Measurements from ENCODE around the gene C19orf85.
A peak's percentile ranks its signal among the peaks of the same experiment; 100 is the strongest.
"Not testable (repeated sequence)": the region's sequence is repeated elsewhere in the genome, so short reads cannot be mapped to it uniquely, and the experiment has no call there.

Gene C19orf85

DNA sequence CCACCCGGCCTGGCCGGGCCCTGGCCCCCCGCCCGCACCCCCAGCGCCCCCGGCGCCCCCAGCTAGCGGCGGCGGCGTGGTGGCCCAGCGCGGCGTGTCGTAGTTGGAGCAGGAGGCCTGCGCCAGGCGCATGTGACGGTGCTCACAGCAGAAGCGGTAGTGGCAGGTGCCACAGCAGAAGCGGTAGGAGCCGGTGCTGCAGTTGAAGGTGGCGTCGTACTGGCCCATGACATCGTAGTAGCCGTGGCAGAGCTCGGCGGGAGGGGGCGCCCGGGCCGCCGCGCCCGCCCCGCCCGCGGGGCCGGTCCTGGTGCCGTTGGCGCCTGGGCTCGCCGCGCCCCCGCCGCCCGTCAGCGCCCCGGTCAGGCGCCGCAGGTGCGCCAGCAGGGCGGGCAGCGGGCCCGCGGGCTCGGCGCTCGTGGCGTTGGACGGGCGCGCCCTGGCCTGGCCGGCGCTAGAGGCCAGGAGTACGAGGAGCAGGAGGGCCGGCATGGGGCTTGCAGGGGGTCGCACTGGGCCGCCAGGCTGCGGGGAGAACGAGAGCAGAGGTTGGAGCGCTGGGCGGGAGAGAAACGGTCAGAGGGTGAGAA lies 22.1 kb downstream of the C19orf85 start:
- no peak for FAIRE-seq
- no peak for DNase-seq (ENCODE audit: low spot score)

- DNase-seq (ENCODE audit: low spot score) (no peak), FAIRE-seq (no peak)
These were observed 22.7 kb downstream of the C19orf85 start for GRCh38 chr19:55441692-55442321.

- no peak for DNase-seq (ENCODE audit: low spot score)
- FAIRE-seq, result no peak
These were observed 23.2 kb downstream of the C19orf85 start for GRCh38 chr19:55441319-55441691.

GRCh38 chr19:55440411-55441105 lies 24.0 kb downstream of the C19orf85 start:
- FAIRE-seq, result no peak
- DNase-seq (ENCODE audit: low spot score), result no peak

- no peak for FAIRE-seq
- no peak for DNase-seq (ENCODE audit: low spot score)
These were observed 25.5 kb downstream of the C19orf85 start for GRCh38 chr19:55439052-55439451.

GRCh38 chr19:55437410-55437809 lies 27.1 kb downstream of the C19orf85 start:
- peak; percentile 15 for DNase-seq (ENCODE audit: low spot score)
- no peak for FAIRE-seq

- no peak for FAIRE-seq
These were observed 27.7 kb downstream of the C19orf85 start for GRCh38 chr19:55436847-55437246.

DNA sequence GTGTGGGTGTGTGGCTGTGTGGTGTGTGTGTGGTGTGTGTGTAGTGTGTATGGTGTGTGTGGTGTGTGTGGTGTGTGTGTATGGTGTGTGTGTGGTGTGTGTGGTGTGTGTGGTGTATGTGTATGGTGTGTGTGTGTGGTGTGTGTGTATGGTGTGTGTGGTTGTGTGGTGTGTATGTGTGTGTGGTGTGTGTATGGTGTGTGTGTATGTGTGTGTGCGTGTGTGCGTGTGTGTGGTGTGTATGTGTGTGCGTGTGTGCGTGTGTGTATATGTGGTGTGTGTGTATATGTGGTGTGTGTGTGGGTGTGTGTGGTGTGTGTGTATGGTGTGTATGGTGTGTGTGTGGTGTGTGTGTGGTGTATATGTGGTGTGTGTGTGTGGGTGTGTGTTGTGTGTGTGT lies 29.5 kb downstream of the C19orf85 start:
- no peak for DNase-seq (ENCODE audit: low spot score)
- no peak for FAIRE-seq

More at GRCh38 chr19:55436847-55437246, 27.7 kb downstream of the C19orf85 start:
- DNase-seq (ENCODE audit: low spot score), result no peak

DNA sequence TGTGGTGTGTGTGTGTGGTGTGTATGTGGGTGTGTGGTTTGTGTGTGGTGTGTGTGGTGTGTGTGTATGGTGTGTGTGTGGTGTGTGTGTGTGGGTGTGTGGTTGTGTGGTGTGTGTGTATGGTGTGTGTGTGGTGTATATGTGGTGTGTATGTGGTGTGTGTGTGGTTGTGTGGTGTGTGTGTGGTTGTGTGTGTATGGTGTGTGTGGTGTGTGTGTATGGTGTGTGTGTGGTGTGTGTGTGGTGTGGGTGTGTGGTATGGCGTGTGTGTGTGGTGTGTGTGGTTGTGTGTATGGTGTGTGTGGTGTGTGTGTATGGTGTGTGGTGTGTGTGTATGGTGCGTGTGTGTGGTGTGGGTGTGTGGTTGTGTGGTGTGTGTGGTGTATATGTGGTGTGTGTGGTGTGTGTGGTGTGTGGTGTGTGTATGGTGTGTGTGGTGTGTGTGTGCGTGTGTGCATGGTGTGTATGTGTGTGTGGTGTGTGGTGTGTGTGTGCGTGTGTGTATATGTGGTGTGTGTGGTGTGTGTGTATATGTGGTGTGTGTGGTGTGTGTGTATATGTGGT lies 30.1 kb downstream of the C19orf85 start:
- no peak for FAIRE-seq

DNA sequence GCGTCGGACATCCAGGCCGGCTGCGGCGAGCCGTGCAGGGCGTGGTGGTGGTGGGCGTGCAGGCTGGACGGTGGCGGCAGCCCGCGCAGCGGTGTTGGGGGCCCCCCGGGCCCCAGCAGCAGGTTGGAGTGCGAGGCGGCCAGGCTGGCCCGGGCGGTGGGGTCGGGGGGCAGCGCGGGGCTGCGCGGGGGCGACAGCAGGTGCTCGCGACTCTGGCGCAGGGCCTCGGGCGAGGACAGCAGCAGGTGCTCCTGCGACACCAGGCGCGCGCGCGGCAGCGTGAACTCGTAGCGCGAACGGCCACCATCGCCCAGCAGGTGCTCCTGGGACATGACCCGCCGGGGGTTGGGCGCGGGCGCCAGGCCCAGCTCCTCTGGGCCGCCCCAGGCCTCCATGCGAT lies 31.3 kb downstream of the C19orf85 start:
- FAIRE-seq, result no peak

More for the DNA sequence above, 30.1 kb downstream of the C19orf85 start:
- no peak for DNase-seq (ENCODE audit: low spot score)

DNA sequence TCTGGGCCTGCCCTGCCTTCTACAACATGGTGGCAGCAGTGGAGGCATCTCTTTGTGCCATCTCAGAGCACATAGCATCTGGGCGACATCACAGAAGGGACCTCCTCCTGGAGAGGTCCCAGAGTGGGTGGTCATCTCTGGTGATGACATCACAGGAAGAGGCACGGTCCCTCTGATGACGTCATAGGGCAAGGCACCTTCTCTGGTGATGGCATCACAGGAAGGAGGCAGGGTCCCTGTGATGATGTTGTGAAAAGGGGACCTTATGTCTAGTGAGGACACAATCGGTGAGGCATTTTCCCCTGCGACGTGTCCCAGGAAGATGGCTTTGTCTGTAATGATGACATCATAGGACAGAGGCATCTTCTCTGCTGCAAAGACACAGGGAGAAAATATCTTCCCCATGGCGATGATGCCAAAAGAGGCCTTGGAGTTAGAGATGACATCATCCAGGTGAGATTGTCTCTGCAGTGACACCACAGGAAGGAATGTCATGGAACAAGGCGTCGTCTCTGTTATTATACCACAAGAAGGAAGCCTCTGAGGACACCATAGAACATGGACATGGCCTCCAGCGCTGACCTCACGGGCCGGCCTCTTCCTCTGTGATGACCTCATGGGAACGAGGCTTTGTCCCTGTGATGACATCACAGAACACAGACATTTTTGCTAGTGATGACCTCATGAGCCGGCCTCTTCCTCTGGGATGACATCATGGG lies 32.2 kb downstream of the C19orf85 start:
- DNase-seq (ENCODE audit: low spot score) (no peak), FAIRE-seq (no peak)

More for the DNA sequence above, 31.3 kb downstream of the C19orf85 start:
- no peak for DNase-seq (ENCODE audit: low spot score)

GRCh38 chr19:55431183-55431582 lies 33.4 kb downstream of the C19orf85 start:
- no peak for FAIRE-seq

DNA sequence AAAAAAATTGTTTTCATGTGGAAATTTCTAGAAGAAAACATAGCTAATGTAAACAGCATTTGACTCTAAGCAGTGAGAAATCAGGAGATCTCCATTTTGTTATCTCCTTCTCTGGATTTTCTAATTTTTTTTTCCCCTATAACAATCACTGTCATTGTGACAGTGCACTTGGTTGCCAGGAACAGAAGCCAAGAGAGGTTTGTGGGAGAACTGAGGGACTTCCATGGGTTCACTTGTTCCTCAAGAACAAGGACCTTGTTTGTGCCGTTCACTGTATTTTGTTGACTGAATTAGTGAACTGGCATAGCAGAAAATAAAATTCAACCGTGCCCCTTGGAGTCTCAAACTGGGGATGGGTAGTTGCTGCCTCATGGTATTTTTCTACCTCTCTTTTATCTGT lies 38.5 kb downstream of the C19orf85 start:
- DNase-seq (ENCODE audit: low spot score) (no peak), FAIRE-seq (no peak)

More at GRCh38 chr19:55431183-55431582, 33.4 kb downstream of the C19orf85 start:
- no peak for DNase-seq (ENCODE audit: low spot score)

GRCh38 chr19:55424518-55424917 lies 40.0 kb downstream of the C19orf85 start:
- FAIRE-seq (no peak), DNase-seq (ENCODE audit: low spot score) (no peak)

DNA sequence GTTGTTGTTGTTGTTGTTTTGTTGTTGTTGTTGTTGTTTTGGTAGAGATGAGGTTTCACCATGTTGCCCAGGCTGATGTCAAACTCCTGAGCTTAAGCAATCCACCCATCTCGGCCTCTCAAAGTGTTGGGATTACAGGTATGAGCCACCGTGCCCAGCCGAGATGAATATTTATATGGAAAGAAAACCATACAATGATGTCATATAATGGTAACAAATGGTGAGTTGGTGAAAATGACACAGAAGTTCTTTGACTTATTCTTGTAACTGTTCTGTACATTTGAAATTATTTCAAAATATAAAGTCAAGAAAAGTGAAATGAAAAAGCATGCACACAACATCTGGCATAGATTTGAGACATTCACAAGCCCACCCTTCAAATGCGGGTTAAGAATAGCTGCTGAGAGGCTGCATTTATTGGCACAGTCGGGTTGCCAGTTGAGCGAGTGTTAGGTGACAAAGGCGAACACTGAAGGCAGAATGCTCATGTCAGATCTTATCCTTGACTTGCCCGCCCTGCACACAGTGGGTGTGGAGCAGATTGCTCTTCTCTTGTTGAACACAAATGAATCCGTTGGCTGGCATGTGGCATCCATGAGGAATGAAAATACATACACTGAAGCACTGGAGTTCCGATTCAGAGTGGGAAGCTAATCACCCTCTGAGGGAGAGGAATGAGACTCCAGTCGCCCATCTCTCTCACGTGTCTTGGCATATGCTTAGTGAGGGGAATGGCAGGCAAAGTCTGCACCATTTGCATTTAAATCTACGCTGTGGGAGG lies 41.1 kb downstream of the C19orf85 start:
- FAIRE-seq (no peak), DNase-seq (ENCODE audit: low spot score) (no peak)

DNA sequence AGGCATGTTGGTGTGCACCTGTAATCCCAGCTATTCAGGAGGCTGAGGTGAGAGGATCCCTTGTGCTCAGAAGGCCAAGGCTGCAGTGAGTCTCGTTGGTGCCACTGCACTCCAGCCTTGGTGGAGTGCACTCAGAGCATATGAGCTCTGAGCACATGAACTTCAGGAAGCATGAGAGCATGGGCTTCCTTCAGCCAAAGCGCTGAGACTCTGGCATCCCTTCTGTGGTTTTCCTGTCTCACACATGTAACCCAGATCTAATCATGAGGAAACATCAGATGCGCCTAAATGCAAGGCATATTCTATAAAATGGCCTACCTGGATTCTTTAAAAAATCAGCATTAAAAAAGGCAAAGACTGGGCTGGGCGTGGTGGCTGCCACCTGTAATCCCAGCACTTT lies 43.3 kb downstream of the C19orf85 start:
- not testable (repeated sequence) for FAIRE-seq; DNase-seq (ENCODE audit: low spot score)

DNA sequence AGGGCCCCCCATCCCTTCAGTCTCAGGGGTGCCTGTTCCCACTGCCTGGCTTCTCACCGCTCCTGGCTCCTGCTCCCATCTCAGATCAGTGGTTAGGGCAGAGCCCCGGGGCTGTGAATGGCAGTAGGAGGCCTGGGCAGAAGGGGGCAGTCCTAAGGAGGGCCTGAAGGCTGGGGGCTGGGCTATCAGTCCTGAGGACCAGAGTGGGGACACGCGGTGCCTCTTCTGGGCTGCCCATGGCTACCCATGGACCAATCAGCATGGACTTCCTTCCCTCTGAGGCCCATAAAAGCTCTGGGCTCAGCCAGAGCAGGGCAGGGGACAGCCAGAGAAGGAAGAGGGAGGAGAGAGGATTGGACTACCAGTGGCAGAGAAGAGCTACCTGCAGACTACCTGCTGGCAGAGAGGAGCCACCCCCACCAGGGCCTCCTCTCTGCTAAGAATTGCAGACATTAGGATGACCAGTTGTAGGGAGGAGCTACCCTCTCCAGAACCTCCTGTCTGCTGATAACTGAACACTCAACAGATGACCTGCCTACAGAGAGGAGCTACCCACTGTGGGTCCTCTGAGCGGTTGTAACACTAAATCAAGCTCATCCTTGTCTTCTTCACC lies 44.8 kb downstream of the C19orf85 start:
- DNase-seq (ENCODE audit: low spot score), result no peak
- FAIRE-seq, result no peak

DNA sequence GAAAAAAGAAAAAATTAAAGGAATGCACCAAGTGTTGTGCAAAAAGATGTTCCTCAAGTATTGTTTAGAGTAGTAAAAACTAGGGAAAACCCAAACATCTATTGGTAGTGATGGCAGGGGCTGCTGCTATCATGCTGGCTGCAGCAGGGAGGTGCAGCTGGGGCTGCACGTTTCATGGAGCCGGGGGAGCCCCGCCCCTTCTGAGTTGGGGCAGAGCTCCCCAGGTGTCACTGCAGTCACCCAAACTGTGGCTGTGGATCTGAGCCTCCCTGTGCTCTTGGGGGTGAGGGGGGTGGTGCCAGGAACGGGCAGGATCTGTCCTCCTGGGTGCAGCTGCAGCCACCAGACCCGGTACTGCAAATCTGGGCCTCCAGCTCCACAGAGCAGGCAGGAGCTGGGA lies 45.4 kb downstream of the C19orf85 start:
- FAIRE-seq (no peak), DNase-seq (ENCODE audit: low spot score) (no peak)

GRCh38 chr19:55418185-55418584 lies 46.4 kb downstream of the C19orf85 start:
- DNase-seq (ENCODE audit: low spot score) (peak; percentile 45), FAIRE-seq (no peak)
